Neural progenitor cell (in vitro differentiated cells): ENCODE results near the gene C12orf75.

Source experiments
- EZH2 ChIP-seq: fragments of 200-600 bp; sonication (generic); IDR thresholded peaks from 2 replicates; pipeline ENCODE4 v1.6.1; 2017; ENCODE audit warnings: antibody characterized with exemption, mild to moderate bottlenecking, moderate library complexity
- TF ChIP-seq, protein P1 (sequence below): fragments of 200-600 bp; sonication (generic); IDR thresholded peaks from 2 replicates; pipeline ENCODE4 v1.5.1; 2017; ENCODE audit warnings: antibody characterized with exemption, mild to moderate bottlenecking

DNA sequence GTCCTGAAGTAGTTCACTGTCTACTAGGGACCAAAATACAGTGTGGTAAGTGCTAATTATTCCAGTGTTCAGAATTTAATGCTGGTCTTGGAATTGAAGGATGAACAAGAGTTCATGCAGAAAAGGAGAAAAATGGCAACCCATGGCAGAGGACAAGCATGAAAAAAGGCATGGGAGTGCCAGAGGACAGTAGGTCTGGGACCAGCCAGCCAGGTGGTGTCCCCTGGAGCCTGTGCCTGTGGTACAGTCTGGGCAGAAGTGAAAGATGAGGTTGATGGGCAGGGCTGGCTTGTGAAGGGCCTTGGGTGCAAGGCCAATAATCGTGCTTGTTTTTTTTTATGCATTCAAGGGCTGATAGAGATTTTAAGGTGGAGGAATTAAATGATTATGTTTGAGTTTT is 21.0 kb downstream of the C12orf75 start:
- no peak for TF ChIP-seq EZH2
- TF ChIP-seq, protein P1, sequence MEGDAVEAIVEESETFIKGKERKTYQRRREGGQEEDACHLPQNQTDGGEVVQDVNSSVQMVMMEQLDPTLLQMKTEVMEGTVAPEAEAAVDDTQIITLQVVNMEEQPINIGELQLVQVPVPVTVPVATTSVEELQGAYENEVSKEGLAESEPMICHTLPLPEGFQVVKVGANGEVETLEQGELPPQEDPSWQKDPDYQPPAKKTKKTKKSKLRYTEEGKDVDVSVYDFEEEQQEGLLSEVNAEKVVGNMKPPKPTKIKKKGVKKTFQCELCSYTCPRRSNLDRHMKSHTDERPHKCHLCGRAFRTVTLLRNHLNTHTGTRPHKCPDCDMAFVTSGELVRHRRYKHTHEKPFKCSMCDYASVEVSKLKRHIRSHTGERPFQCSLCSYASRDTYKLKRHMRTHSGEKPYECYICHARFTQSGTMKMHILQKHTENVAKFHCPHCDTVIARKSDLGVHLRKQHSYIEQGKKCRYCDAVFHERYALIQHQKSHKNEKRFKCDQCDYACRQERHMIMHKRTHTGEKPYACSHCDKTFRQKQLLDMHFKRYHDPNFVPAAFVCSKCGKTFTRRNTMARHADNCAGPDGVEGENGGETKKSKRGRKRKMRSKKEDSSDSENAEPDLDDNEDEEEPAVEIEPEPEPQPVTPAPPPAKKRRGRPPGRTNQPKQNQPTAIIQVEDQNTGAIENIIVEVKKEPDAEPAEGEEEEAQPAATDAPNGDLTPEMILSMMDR = no peak
